Neuronal stem cell (in vitro differentiated cells): Measurements from ENCODE around the gene SHISA9.

Source experiments
- DNase-seq: peaks from one replicate; pipeline ENCODE4 v3.0.0-alpha.2; 2013; ENCODE audit warnings: low spot score
- H2AFZ ChIP-seq: one replicate; pipeline ENCODE4 v1.6.1; 2013; ENCODE audit warnings: mild to moderate bottlenecking, low read length, inconsistent platforms
- H2AK5ac ChIP-seq: 2 replicates; pipeline ENCODE4 v1.6.1; 2013; ENCODE audit warnings: low read depth, mild to moderate bottlenecking, inconsistent platforms, low read length, moderate library complexity, mixed read lengths
- H2BK120ac ChIP-seq: 2 replicates; pipeline ENCODE4 v1.6.1; 2013; ENCODE audit warnings: low read depth, mild to moderate bottlenecking, inconsistent platforms, low read length, moderate library complexity, mixed read lengths
- H2BK12ac ChIP-seq: one replicate; pipeline ENCODE4 v1.6.1; 2013; ENCODE audit warnings: low read length, inconsistent platforms
- H2BK15ac ChIP-seq: 2 replicates; pipeline ENCODE4 v1.6.1; 2013; ENCODE audit warnings: mild to moderate bottlenecking, low read length, inconsistent platforms, mixed read lengths
- H2BK5ac ChIP-seq: one replicate; pipeline ENCODE4 v1.6.1; 2013; ENCODE audit warnings: inconsistent platforms, mild to moderate bottlenecking, low read length, moderate library complexity
- H3K14ac ChIP-seq: one replicate; pipeline ENCODE4 v1.6.1; 2013; ENCODE audit warnings: low read length, inconsistent platforms
- H3K18ac ChIP-seq: 2 replicates; pipeline ENCODE4 v1.6.1; 2013; ENCODE audit warnings: low read length, inconsistent platforms
- H3K23ac ChIP-seq: 2 replicates; pipeline ENCODE4 v1.6.1; 2013; ENCODE audit warnings: low read depth, mild to moderate bottlenecking, mixed read lengths, low read length, inconsistent platforms; ENCODE audit not compliant: poor library complexity
- H3K27ac ChIP-seq: replicated peaks from 3 replicates; pipeline ENCODE4 v1.5.1; 2013; ENCODE audit warnings: low read length, inconsistent platforms
- H3K27me3 ChIP-seq, 3 experiments: 2 replicates each; pipeline ENCODE4 v1.6.1; 2013; ENCODE audit warnings: low read length in 3 of 3, mild to moderate bottlenecking in 2 of 3, inconsistent platforms in 1 of 3, low read depth in 1 of 3, mixed read lengths in 1 of 3, moderate library complexity in 1 of 3; ENCODE audit not compliant: control insufficient read depth in 3 of 3, insufficient read depth in 3 of 3
- H3K36me3 ChIP-seq, 2 donors: replicated peaks in 1 of 2; 2 replicates each; pipeline ENCODE4 v1.6.1; 2013; ENCODE audit warnings: low read length in 2 of 2; ENCODE audit not compliant: control insufficient read depth in 2 of 2, insufficient read depth in 2 of 2
- H3K4ac ChIP-seq: 2 replicates; pipeline ENCODE4 v1.6.1; 2013; ENCODE audit warnings: inconsistent platforms, mild to moderate bottlenecking, low read length, moderate library complexity
- H3K4me1 ChIP-seq, 2 donors: 1 replicate in 1 of 2; 2 replicates in 1 of 2; pipeline ENCODE4 v1.6.1; 2013; ENCODE audit warnings: low read length in 2 of 2, low read depth in 1 of 2; ENCODE audit not compliant: control insufficient read depth in 2 of 2, insufficient read depth in 1 of 2
- H3K4me2 ChIP-seq: one replicate; pipeline ENCODE4 v1.6.1; 2013; ENCODE audit warnings: mild to moderate bottlenecking, low read length, inconsistent platforms; ENCODE audit not compliant: insufficient read depth, poor library complexity, severe bottlenecking
- H3K4me3 ChIP-seq, 2 donors: 2 replicates each; pipeline ENCODE4 v1.5.1; 2013; ENCODE audit warnings: low read length in 2 of 2, mild to moderate bottlenecking in 2 of 2, inconsistent platforms in 1 of 2, moderate library complexity in 1 of 2
- H3K79me1 ChIP-seq: one replicate; pipeline ENCODE4 v1.6.1; 2013; ENCODE audit warnings: low read depth, mild to moderate bottlenecking, inconsistent platforms, low read length, moderate library complexity
- H3K9ac ChIP-seq: one replicate; pipeline ENCODE4 v1.6.1; 2013; ENCODE audit warnings: mild to moderate bottlenecking, low read depth, low read length, inconsistent platforms; ENCODE audit not compliant: poor library complexity
- H3K9me3 ChIP-seq, 2 donors: replicated peaks in 1 of 2; 2 replicates each; pipeline versions ENCODE3 to v1.6.1; 2013; ENCODE audit warnings: low read length in 2 of 2, mild to moderate bottlenecking in 2 of 2, inconsistent platforms in 1 of 2, low read depth in 1 of 2, mixed read lengths in 1 of 2, moderate library complexity in 1 of 2; ENCODE audit not compliant: control insufficient read depth in 2 of 2, insufficient read depth in 1 of 2
- H4K8ac ChIP-seq: one replicate; pipeline ENCODE4 v1.6.1; 2013; ENCODE audit warnings: low read depth, mild to moderate bottlenecking, inconsistent platforms, low read length, moderate library complexity
- H4K91ac ChIP-seq: one replicate; pipeline ENCODE4 v1.6.1; 2013; ENCODE audit warnings: low read length, low read depth, mild to moderate bottlenecking, inconsistent platforms; ENCODE audit not compliant: poor library complexity
- whole genome bisulfite sequencing, 2 donors: extraction: QIAGEN DNeasy Blood & Tissue Kit; methylation state at CpG; one replicate each; pipeline ENCODE4 v1.1.7; 2013; ENCODE audit warnings: missing lambda C conversion rate in 2 of 2, mixed read lengths in 1 of 2; ENCODE audit not compliant: insufficient read length in 2 of 2, insufficient replicate concordance in 1 of 2; ENCODE audit errors: extremely low coverage in 2 of 2; 5-methylcytosine and 5-hydroxymethylcytosine counted together

The SHISA9 gene

GRCh38 chr16:13077816-13078215, 176.4 kb downstream of the SHISA9 start:
- Histone ChIP-seq H3K27me3 (no peaks in the 10 kb centered on the region), H4K91ac (no peak overlapping the region), H3K14ac (no peak overlapping the region), H3K4me1 (peaks cover 0 to 4% of the 10 kb centered on the region in 2 donors), H2AK5ac (no peak overlapping the region), H3K18ac (no peak overlapping the region), H3K79me1 (no peaks in the 10 kb centered on the region), H3K36me3 (no peaks in the 10 kb centered on the region), H2BK15ac (no peak overlapping the region), H2BK120ac (no peak overlapping the region), H3K4ac (no peak overlapping the region), H3K4me3 (no peak overlapping the region), H4K8ac (no peak overlapping the region), H3K4me2 (no peak overlapping the region), H3K9me3 (no peaks in the 10 kb centered on the region), H3K9ac (no peak overlapping the region), H3K23ac (no peak overlapping the region), H2BK12ac (no peak overlapping the region), H2BK5ac (no peak overlapping the region), H3K27ac (no peak overlapping the region), H2AFZ (no peak overlapping the region)
- no CpG with 5 or more reads among the region's 1 CpG for WGBS, 2 donors
- DNase-seq = no peak

GRCh38 chr16:13080531-13080930, 179.1 kb downstream of the SHISA9 start:
- no CpG with 5 or more reads among the region's 3 CpGs for WGBS, 2 donors
- no peak overlapping the region for H4K91ac ChIP-seq
- DNase-seq = no peak
- H3K18ac ChIP-seq = no peak overlapping the region
- no peak overlapping the region for H2BK12ac ChIP-seq
- peaks cover 0 to 6% of the 10 kb centered on the region in 2 donors for H3K4me1 ChIP-seq
- H4K8ac ChIP-seq = no peak overlapping the region
- H3K27me3 ChIP-seq = no peaks in the 10 kb centered on the region
- no peak overlapping the region for H3K4me2 ChIP-seq
- H3K79me1 ChIP-seq = peaks cover 2% of the 10 kb centered on the region
- no peak overlapping the region for H3K4me3 ChIP-seq
- H2AK5ac ChIP-seq = no peak overlapping the region
- no peak overlapping the region for H2BK120ac ChIP-seq
- H3K4ac ChIP-seq = no peak overlapping the region
- no peak overlapping the region for H3K27ac ChIP-seq
- H3K36me3 ChIP-seq = no peaks in the 10 kb centered on the region
- no peak overlapping the region for H3K9ac ChIP-seq
- H2BK15ac ChIP-seq = no peak overlapping the region
- H3K14ac ChIP-seq = no peak overlapping the region
- no peak overlapping the region for H3K23ac ChIP-seq
- no peak overlapping the region for H2BK5ac ChIP-seq
- H2AFZ ChIP-seq = no peak overlapping the region
- H3K9me3 ChIP-seq = no peaks in the 10 kb centered on the region

- Histone ChIP-seq H2AK5ac (no peak overlapping the region), H3K9ac (no peak overlapping the region), H2BK15ac (no peak overlapping the region), H3K79me1 (peaks cover 2% of the 10 kb centered on the region), H4K8ac (no peak overlapping the region), H3K14ac (no peak overlapping the region), H3K27ac (no peak overlapping the region), H3K23ac (no peak overlapping the region), H3K9me3 (no peaks in the 10 kb centered on the region), H2BK5ac (no peak overlapping the region), H2AFZ (no peak overlapping the region), H3K4ac (no peak overlapping the region), H4K91ac (no peak overlapping the region), H3K4me1 (peaks cover 0 to 6% of the 10 kb centered on the region in 2 donors), H3K18ac (no peak overlapping the region), H3K27me3 (no peaks in the 10 kb centered on the region), H2BK120ac (no peak overlapping the region), H3K4me2 (no peak overlapping the region), H2BK12ac (no peak overlapping the region), H3K36me3 (no peaks in the 10 kb centered on the region), H3K4me3 (no peak overlapping the region)
- WGBS, 2 donors = no CpG with 5 or more reads among the region's 5 CpGs
- no peak for DNase-seq
These were observed 180.5 kb downstream of the SHISA9 start for GRCh38 chr16:13081825-13082331.

- Histone ChIP-seq H2BK15ac (no peak overlapping the region), H2BK120ac (no peak overlapping the region), H4K91ac (no peak overlapping the region), H3K4me1 (peaks cover 0 to 6% of the 10 kb centered on the region in 2 donors), H2BK5ac (no peak overlapping the region), H2AFZ (no peak overlapping the region), H3K79me1 (peaks cover 2% of the 10 kb centered on the region), H3K27ac (no peak overlapping the region), H2BK12ac (no peak overlapping the region), H3K14ac (no peak overlapping the region), H3K4me3 (no peak overlapping the region), H3K4me2 (no peak overlapping the region), H2AK5ac (no peak overlapping the region), H3K9me3 (no peaks in the 10 kb centered on the region), H3K9ac (no peak overlapping the region), H3K36me3 (no peaks in the 10 kb centered on the region), H3K27me3 (no peaks in the 10 kb centered on the region), H3K23ac (no peak overlapping the region), H3K4ac (no peak overlapping the region), H3K18ac (no peak overlapping the region), H4K8ac (no peak overlapping the region)
- no peak for DNase-seq
- WGBS, 2 donors = no CpG with 5 or more reads among the region's 5 CpGs
These were observed 182.3 kb downstream of the SHISA9 start for GRCh38 chr16:13083681-13084080.
